B cell (primary cell): ENCODE measurements around the gene ASPN. TPM values are rescaled to one million over a fixed set of nuclear protein-coding genes. Genes with fewer than 3 reads are reported as not detected.

Source experiments
- ATAC-seq: fragments of 200-7000 bp; cut with Tn5 transposase; one replicate; pipeline ENCODE4 v1.10.0; 2021; ENCODE audit warnings: low read depth, mild to moderate bottlenecking, moderate number of reproducible peaks, moderate library complexity
- CTCF ChIA-PET: fragments of 350-600 bp; sonication (Branson Sonifier 250); formaldehyde crosslinking; loops from one replicate; lab custom pipeline; 2021; ENCODE audit warnings: antibody characterized with exemption, inconsistent platforms; lab: Charles Lee
- POLR2A ChIA-PET: fragments of 350-600 bp; sonication (Branson Sonifier 250); formaldehyde crosslinking; loops from one replicate; lab custom pipeline; 2021; ENCODE audit warnings: antibody characterized with exemption; lab: Charles Lee
- DNase-seq: peaks from one replicate; pipeline ENCODE4 v3.0.0; 2013
- H2AFZ ChIP-seq: 2 replicates; pipeline ENCODE4 v1.6.1; 2012; ENCODE audit warnings: mild to moderate bottlenecking, low read depth, low read length; ENCODE audit not compliant: insufficient read depth, poor library complexity, severe bottlenecking
- H3K27ac ChIP-seq, 2 donors: 1 replicate in 1 of 2; 2 replicates in 1 of 2; pipeline ENCODE4 v1.5.1; 2012 to 2013; ENCODE audit warnings: low read length in 2 of 2, mild to moderate bottlenecking in 2 of 2, moderate library complexity in 1 of 2
- H3K27me3 ChIP-seq, 4 experiments: fragments of 200-600 bp in 1 of 4; sonication (generic) in 1 of 4; replicated peaks in 1 of 4; 1 replicate in 2 of 4; 2 replicates in 2 of 4; pipeline versions ENCODE4 v1.6.1 to v1.7.0; 2013 to 2016; ENCODE audit warnings: low read length in 3 of 4, mild to moderate bottlenecking in 2 of 4, mixed read lengths in 1 of 4, moderate library complexity in 1 of 4; ENCODE audit not compliant: insufficient read depth in 4 of 4, control insufficient read depth in 3 of 4; ENCODE audit errors: control extremely low read depth in 1 of 4
- H3K36me3 ChIP-seq, 2 experiments: replicated peaks in 1 of 2; 1 replicate in 1 of 2; 2 replicates in 1 of 2; pipeline versions ENCODE4 v1.6.1 to v1.7.1; 2013; ENCODE audit warnings: low read length in 1 of 2; ENCODE audit not compliant: insufficient read depth in 2 of 2, control insufficient read depth in 1 of 2; ENCODE audit errors: control extremely low read depth in 1 of 2, extremely low read depth in 1 of 2
- H3K4me1 ChIP-seq, 2 donors: fragments of 200-600 bp in 1 of 2; sonication (generic) in 1 of 2; 1 replicate in 1 of 2; 2 replicates in 1 of 2; pipeline versions ENCODE4 v1.5.1 to v1.6.1; 2013 to 2017; ENCODE audit warnings: low read length in 2 of 2; ENCODE audit not compliant: control insufficient read depth in 2 of 2, insufficient read depth in 2 of 2
- H3K4me2 ChIP-seq: replicated peaks from 2 replicates; pipeline ENCODE3; 2012; ENCODE audit warnings: mild to moderate bottlenecking, low read depth, low read length; ENCODE audit not compliant: poor library complexity, severe bottlenecking
- H3K4me3 ChIP-seq, 5 experiments: fragments of 200-600 bp in 1 of 5; sonication (generic) in 1 of 5; 1 replicate in 3 of 5; 2 replicates in 2 of 5; pipeline versions ENCODE4 v1.5.1 to v1.7.0; 2011 to 2016; ENCODE audit warnings: low read length in 4 of 5, mild to moderate bottlenecking in 4 of 5, low read depth in 2 of 5, control low read depth in 1 of 5, moderate library complexity in 1 of 5; ENCODE audit not compliant: insufficient read depth in 1 of 5; ENCODE audit errors: control extremely low read depth in 1 of 5, extremely low read depth in 1 of 5
- H3K79me2 ChIP-seq: fragments of 200-600 bp; sonication (generic); one replicate; pipeline ENCODE4 v1.6.0; 2016; ENCODE audit warnings: low read length; ENCODE audit not compliant: control insufficient read depth, insufficient read depth
- H3K9ac ChIP-seq: fragments of 200-600 bp; sonication (generic); 2 replicates; pipeline ENCODE4 v1.6.1; 2017; ENCODE audit warnings: mild to moderate bottlenecking, low read length, moderate library complexity
- H3K9me3 ChIP-seq, 3 donors: one replicate each; pipeline versions ENCODE4 v1.6.1 to v1.7.1; 2013; ENCODE audit warnings: low read length in 2 of 3; ENCODE audit not compliant: control insufficient read depth in 2 of 3, insufficient read depth in 1 of 3; ENCODE audit errors: control extremely low read depth in 1 of 3
- H4K20me1 ChIP-seq: 2 replicates; pipeline ENCODE4 v1.6.0; 2012; ENCODE audit warnings: mild to moderate bottlenecking, low read length; ENCODE audit not compliant: insufficient read depth, control insufficient read depth, poor library complexity, severe bottlenecking
- H3K27ac Mint-ChIP-seq: one replicate; pipeline ENCODE4 v1.8.0; 2021; ENCODE audit warnings: mixed read lengths
- H3K27me3 Mint-ChIP-seq: one replicate; pipeline ENCODE4 v1.8.0; 2021; ENCODE audit warnings: mixed read lengths
- H3K4me1 Mint-ChIP-seq: one replicate; pipeline ENCODE4 v1.8.0; 2021; ENCODE audit warnings: mixed read lengths
- H3K4me3 Mint-ChIP-seq: one replicate; pipeline ENCODE4 v1.8.0; 2021; ENCODE audit warnings: mixed read lengths
- H3K9me3 Mint-ChIP-seq: one replicate; pipeline ENCODE4 v1.8.0; 2022; ENCODE audit warnings: mixed read lengths; ENCODE audit not compliant: insufficient read depth
- EZH2 ChIP-seq: IDR thresholded peaks from 2 replicates; pipeline ENCODE4 v1.6.1; 2012; ENCODE audit warnings: borderline replicate concordance, low read depth, mild to moderate bottlenecking, moderate library complexity, low read length; ENCODE audit not compliant: insufficient read depth, poor library complexity, severe bottlenecking
- WGBS: methylation state at CpG from one replicate; pipeline ENCODE4 v1.1.5; 2013; ENCODE audit warnings: missing lambda C conversion rate; ENCODE audit not compliant: insufficient coverage; 5-methylcytosine and 5-hydroxymethylcytosine counted together
- intact Hi-C: fragments of 100-400 bp; cut with micrococcal nuclease; formaldehyde crosslinking; loops from one replicate; pipeline ENCODE4 v1.10.0; 2022
- polyA plus RNA-seq: library from polyadenylated mRNA; depleted of rRNA; stranded (reverse); fragments of >200 nt; gene quantifications from 2 replicates; pipeline ENCODE4 v1.2.3, GENCODE V29; 2012
- total RNA-seq, 2 donors: library from RNA; stranded (reverse); fragments of 120-200 nt in 1 of 2; gene quantifications; 1 replicate in 1 of 2; 2 replicates in 1 of 2; pipeline versions ENCODE4 v1.2.3 to v1.2.4, GENCODE V29; 2013 to 2022
- TF ChIP-seq, protein P1 (sequence below): fragments of 200-600 bp; IDR thresholded peaks from one replicate; pipeline ENCODE4 v1.8.0; 2022; ENCODE audit warnings: antibody characterized with exemption, mild to moderate bottlenecking

The ASPN gene
- total and polyA plus RNA-seq, 2 donors (not counting 1 experiment from before 2014, with no cell fraction given): not detected

DNA sequence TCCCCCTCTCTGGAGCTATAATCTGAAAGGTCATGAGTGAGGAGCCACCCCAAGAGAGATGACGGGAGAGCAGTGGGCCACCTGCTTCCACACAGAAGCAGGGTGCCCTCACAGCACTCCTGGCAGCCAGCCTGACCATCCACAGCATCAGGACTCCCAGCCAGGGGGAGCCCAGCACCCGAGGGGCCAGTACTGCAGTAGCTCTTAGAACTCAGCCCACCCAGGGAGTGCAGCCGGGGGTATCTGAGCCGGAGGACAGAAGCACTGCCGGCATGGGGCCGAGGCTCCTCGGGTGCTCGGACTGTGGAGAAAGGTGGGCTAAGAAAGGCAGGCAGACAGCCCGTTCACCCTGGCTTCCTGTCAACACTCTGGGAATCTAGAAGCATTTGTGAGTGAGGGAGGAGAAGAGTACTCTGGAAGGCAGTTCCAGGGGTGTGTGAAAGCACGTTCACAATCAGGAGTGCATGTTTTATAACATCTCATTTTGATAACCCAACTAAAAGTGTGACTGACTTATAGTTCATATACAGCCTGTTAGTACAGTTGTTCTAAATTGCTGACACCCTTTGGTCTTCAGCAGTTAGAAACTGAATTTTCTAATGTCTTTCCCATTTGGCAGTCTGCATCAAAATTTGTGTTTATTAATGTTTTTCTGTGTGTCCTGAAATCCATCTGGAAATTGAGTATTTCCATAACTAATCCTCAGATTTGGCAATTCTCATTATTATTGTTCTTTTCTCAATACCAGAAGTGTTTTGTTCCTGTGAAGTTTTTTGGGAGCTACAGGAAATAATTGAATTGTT is 25.9 kb upstream of the ASPN start:
- Histone ChIP-seq H3K4me3 (no peak overlapping the region), H3K4me1 (no peaks in the 10 kb centered on the region), H3K36me3 (no peaks in the 10 kb centered on the region), H3K27ac (no peak overlapping the region), H2AFZ (no peak overlapping the region), H3K79me2 (no peaks in the 10 kb centered on the region), H3K9me3 (no peaks in the 10 kb centered on the region), H3K4me2 (no peak overlapping the region), H4K20me1 (no peaks in the 10 kb centered on the region), H3K9ac (no peak overlapping the region), H3K27me3 (no peaks in the 10 kb centered on the region)
- intact Hi-C loops: no loop called here
- no peak for TF ChIP-seq EZH2
- TF ChIP-seq, protein P1, sequence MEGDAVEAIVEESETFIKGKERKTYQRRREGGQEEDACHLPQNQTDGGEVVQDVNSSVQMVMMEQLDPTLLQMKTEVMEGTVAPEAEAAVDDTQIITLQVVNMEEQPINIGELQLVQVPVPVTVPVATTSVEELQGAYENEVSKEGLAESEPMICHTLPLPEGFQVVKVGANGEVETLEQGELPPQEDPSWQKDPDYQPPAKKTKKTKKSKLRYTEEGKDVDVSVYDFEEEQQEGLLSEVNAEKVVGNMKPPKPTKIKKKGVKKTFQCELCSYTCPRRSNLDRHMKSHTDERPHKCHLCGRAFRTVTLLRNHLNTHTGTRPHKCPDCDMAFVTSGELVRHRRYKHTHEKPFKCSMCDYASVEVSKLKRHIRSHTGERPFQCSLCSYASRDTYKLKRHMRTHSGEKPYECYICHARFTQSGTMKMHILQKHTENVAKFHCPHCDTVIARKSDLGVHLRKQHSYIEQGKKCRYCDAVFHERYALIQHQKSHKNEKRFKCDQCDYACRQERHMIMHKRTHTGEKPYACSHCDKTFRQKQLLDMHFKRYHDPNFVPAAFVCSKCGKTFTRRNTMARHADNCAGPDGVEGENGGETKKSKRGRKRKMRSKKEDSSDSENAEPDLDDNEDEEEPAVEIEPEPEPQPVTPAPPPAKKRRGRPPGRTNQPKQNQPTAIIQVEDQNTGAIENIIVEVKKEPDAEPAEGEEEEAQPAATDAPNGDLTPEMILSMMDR: no peak
- CTCF ChIA-PET: no interaction called here
- POLR2A ChIA-PET: no interaction called here
- Mint-ChIP-seq H3K27me3 (no peaks in the 10 kb centered on the region), H3K9me3 (no peaks in the 10 kb centered on the region), H3K4me1 (peaks cover 6% of the 10 kb centered on the region), H3K4me3 (no peak overlapping the region), H3K27ac (no peak overlapping the region)
- ATAC-seq (no peak), DNase-seq (no peak)
- 96% methylated on average over 8 of the region's 10 CpGs for WGBS

GRCh38 chr9:92507496-92507895 is 25.2 kb upstream of the ASPN start:
- no peak overlapping the region for H3K9ac ChIP-seq
- H3K4me3 ChIP-seq: no peak overlapping the region
- Mint-ChIP-seq H3K27ac (no peak overlapping the region), H3K27me3 (no peaks in the 10 kb centered on the region), H3K9me3 (no peaks in the 10 kb centered on the region), H3K4me3 (no peak overlapping the region), H3K4me1 (peaks cover 6% of the 10 kb centered on the region)
- H3K9me3 ChIP-seq: no peaks in the 10 kb centered on the region
- no peaks in the 10 kb centered on the region for H3K79me2 ChIP-seq
- H2AFZ ChIP-seq: no peak overlapping the region
- no peaks in the 10 kb centered on the region for H4K20me1 ChIP-seq
- no peak overlapping the region for H3K27ac ChIP-seq
- 70% methylated on average over 4 of the region's 4 CpGs for WGBS
- ChIA-PET POLR2A (no interaction called here), CTCF (no interaction called here)
- no peak for DNase-seq
- no peaks in the 10 kb centered on the region for H3K36me3 ChIP-seq
- no peak overlapping the region for H3K4me2 ChIP-seq
- TF ChIP-seq EZH2: no peak
- TF ChIP-seq, protein P1: no peak
- H3K27me3 ChIP-seq: no peaks in the 10 kb centered on the region
- H3K4me1 ChIP-seq: no peaks in the 10 kb centered on the region
- no peak for ATAC-seq
- intact Hi-C loops: no loop called here
